GM12878 (cell line): Measurements from ENCODE around the gene PATL1. TPM values are rescaled to one million over a fixed set of nuclear protein-coding genes. Genes with fewer than 3 reads are reported as not detected.

Source experiments
- ATAC-seq: fragments of 200-7000 bp; cut with Tn5 transposase; 3 replicates; pipeline ENCODE4 v1.9.1; 2020; ENCODE audit warnings: mild to moderate bottlenecking, moderate library complexity
- BruUV-seq: library from RNA; stranded (reverse); fragments of 400-500 nt; replicated peaks from 2 replicates; lab custom pipeline; 2021; lab: Mats Ljungman, UMichigan
- CTCF ChIA-PET: fragments of 300-600 bp; sonication (Branson Sonifier 250); formaldehyde crosslinking; extraction: SDS; loops from one replicate; lab custom pipeline; 2021; ENCODE audit warnings: inconsistent platforms; lab: Yijun Ruan, JAX
- POLR2A ChIA-PET: fragments of 350-600 bp; formaldehyde crosslinking; extraction: SDS; loops from one replicate; lab custom pipeline; 2021; ENCODE audit warnings: inconsistent platforms; lab: Charles Lee
- RAD21 ChIA-PET: fragments of 300-600 bp; sonication (Branson Sonifier 250); formaldehyde crosslinking; loops from one replicate; lab custom pipeline; 2023; ENCODE audit warnings: antibody characterized with exemption; ENCODE audit not compliant: unreplicated experiment; lab: Charles Lee
- SMC1A ChIA-PET: fragments of 300-600 bp; sonication (Branson Sonifier 250); formaldehyde crosslinking; loops from one replicate; lab custom pipeline; 2023; ENCODE audit not compliant: unreplicated experiment, uncharacterized antibody; lab: Charles Lee
- DNase-seq: peaks from one replicate; pipeline ENCODE4 v3.0.0-alpha.2; 2011; ENCODE audit warnings: low read depth, low spot score
- FAIRE-seq: peaks from 3 replicates; lab custom pipeline; 2011; peaks lifted over from hg19 to GRCh38; lab: Jason Lieb, UNC
- H2AFZ ChIP-seq: 2 replicates; pipeline ENCODE4 v1.6.0; 2011; ENCODE audit warnings: low read depth, low read length, control low read depth; ENCODE audit not compliant: control insufficient read depth
- H3K27ac ChIP-seq: 2 replicates; pipeline ENCODE4 v1.5.1; 2011; ENCODE audit warnings: control low read depth; ENCODE audit not compliant: control insufficient read depth, insufficient read depth
- H3K27me3 ChIP-seq, 2 experiments: replicated peaks in 1 of 2; 2 replicates each; pipeline versions ENCODE4 v1.6.0 to v1.6.1; 2011; ENCODE audit warnings: low read length in 1 of 2; ENCODE audit not compliant: control insufficient read depth in 2 of 2, insufficient read depth in 2 of 2
- H3K36me3 ChIP-seq, 2 experiments: 2 replicates each; pipeline ENCODE4 v1.5.1; 2011; ENCODE audit warnings: low read length in 1 of 2; ENCODE audit not compliant: control insufficient read depth in 2 of 2, insufficient read depth in 2 of 2
- H3K4me1 ChIP-seq: 2 replicates; pipeline ENCODE4 v1.6.1; 2011; ENCODE audit warnings: mild to moderate bottlenecking, low read length, moderate library complexity, mixed read lengths; ENCODE audit not compliant: control insufficient read depth, insufficient read depth
- H3K4me2 ChIP-seq: 2 replicates; pipeline ENCODE4 v1.6.0; 2011; ENCODE audit warnings: control low read depth; ENCODE audit not compliant: control insufficient read depth, insufficient read depth
- H3K4me3 ChIP-seq: fragments of 200-600 bp; sonication (generic); 2 replicates; pipeline ENCODE4 v1.5.1; 2016
- H3K79me2 ChIP-seq: 2 replicates; pipeline ENCODE4 v1.6.0; 2011; ENCODE audit warnings: low read length; ENCODE audit not compliant: control insufficient read depth, insufficient read depth
- H3K9ac ChIP-seq: 2 replicates; pipeline ENCODE4 v1.8.0; 2011; ENCODE audit warnings: low read length, control low read depth, mixed read lengths; ENCODE audit not compliant: control insufficient read depth, insufficient read depth
- H3K9me3 ChIP-seq: replicated peaks from 3 replicates; pipeline ENCODE4 v1.5.1; 2011; ENCODE audit warnings: mild to moderate bottlenecking, low read length; ENCODE audit not compliant: control insufficient read depth, insufficient read depth
- H4K20me1 ChIP-seq: 2 replicates; pipeline ENCODE4 v1.6.0; 2011; ENCODE audit not compliant: control insufficient read depth, insufficient read depth
- E2F4 ChIP-seq: IDR thresholded peaks from 2 replicates; pipeline ENCODE4 v1.6.1; 2012; ENCODE audit warnings: low read depth, low read length, improper control_type of control experiment
- EED ChIP-seq: sonication (generic); IDR thresholded peaks from 2 replicates; pipeline ENCODE4 v1.6.1; 2016; ENCODE audit warnings: antibody characterized with exemption, low read depth
- HDGF ChIP-seq: fragments of 450-650 bp; IDR thresholded peaks from 2 replicates; pipeline ENCODE4 v1.6.1; 2016; ENCODE audit warnings: antibody characterized with exemption
- SIX5 ChIP-seq: IDR thresholded peaks from 2 replicates; pipeline ENCODE4 v1.6.1; 2011; ENCODE audit warnings: mild to moderate bottlenecking, low read depth, low read length, moderate library complexity; ENCODE audit not compliant: severe bottlenecking
- TARDBP ChIP-seq: IDR thresholded peaks from 2 replicates; pipeline ENCODE4 v1.6.1; 2016; ENCODE audit warnings: borderline replicate concordance
- TBL1XR1 ChIP-seq: IDR thresholded peaks from 2 replicates; pipeline ENCODE4 v1.6.1; 2012; ENCODE audit warnings: low read depth, low read length, improper control_type of control experiment
- ZBTB33 ChIP-seq: fragments of 450-650 bp; IDR thresholded peaks from 2 replicates; pipeline ENCODE4 v1.6.1; 2017; ENCODE audit warnings: mild to moderate bottlenecking
- ZNF274 ChIP-seq: IDR thresholded peaks from one replicate; pipeline ENCODE4 v1.8.0; 2011; ENCODE audit not compliant: insufficient read length, insufficient read depth
- WGBS: methylation state at CpG from one replicate; pipeline ENCODE4 v1.1.6; 2016; ENCODE audit warnings: low lambda C conversion rate; ENCODE audit not compliant: insufficient replicate concordance, insufficient coverage; ENCODE audit errors: missing lambda C conversion rate; 5-methylcytosine and 5-hydroxymethylcytosine counted together
- in situ Hi-C: fragments of 300-500 bp; cut with MboI; formaldehyde crosslinking; loops from 9 replicates; pipeline ENCODE4 v1.14.3; 2018; ENCODE audit warnings: mixed read lengths
- intact Hi-C: fragments of 100-400 bp; cut with micrococcal nuclease; formaldehyde crosslinking; loops from one replicate; pipeline ENCODE4 v1.14.2; 2022; ENCODE audit not compliant: unreplicated experiment
- polyA plus RNA-seq, 11 experiments: library from polyadenylated mRNA; depleted of rRNA in 4 of 11; unstranded in 6 of 11; stranded (reverse) in 5 of 11; fragments of >200 nt; fragmentation: Nextera tagmentation in 4 of 11; fragmentation: Illumina TruSeq in 1 of 11; extraction: Ambion mirVana in 4 of 11; extraction: Trizol in 1 of 11; gene quantifications; 1 replicate in 1 of 11; 2 replicates in 10 of 11; pipeline versions ENCODE4 v1.2.1 to v1.2.3, GENCODE V29; 2011 to 2016; ENCODE audit warnings: inconsistent platforms in 2 of 11, missing spikeins in 2 of 11, low read depth in 1 of 11
- total RNA-seq, 4 experiments: library from RNA; depleted of rRNA in 3 of 4; stranded (reverse); fragments of >200 nt in 3 of 4; fragmentation: Illumina TruSeq in 1 of 4; extraction: Trizol in 1 of 4; gene quantifications; 2 replicates each; pipeline versions ENCODE4 v1.2.1 to v1.2.3, GENCODE V29; 2013 to 2021
- TF ChIP-seq, protein P1 (sequence below): fragments of 450-650 bp; IDR thresholded peaks from 2 replicates; pipeline ENCODE4 v1.6.1; 2017; ENCODE audit warnings: mild to moderate bottlenecking, moderate library complexity

Gene PATL1
- total and polyA plus RNA-seq, 10 of the 15 experiments (the other 5 are each of a cell fraction or from before 2014, with no cell fraction given), result 5.3 to 62.0 (median 14.9) TPM

DNA sequence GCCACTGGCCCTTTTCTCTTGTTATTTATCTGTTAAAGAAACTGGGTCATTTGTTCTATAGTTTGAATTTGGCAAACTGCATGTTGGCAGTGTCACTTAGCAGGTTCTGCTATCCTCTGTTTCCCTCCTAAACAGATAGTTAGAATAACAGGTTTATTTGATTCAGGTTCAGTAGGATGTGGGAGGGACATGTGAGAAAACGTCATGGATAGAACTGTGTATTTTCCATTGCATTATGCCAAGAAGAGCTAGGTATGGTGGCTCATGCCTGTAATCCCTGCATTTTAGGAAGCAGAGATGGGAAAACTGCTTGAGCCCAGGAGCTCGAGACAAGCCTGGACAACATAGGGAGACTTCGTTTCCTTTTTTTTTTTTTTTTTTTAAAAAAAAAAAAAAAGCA, 24.3 kb downstream of the PATL1 start:
- no peaks in the 10 kb centered on the region for H4K20me1 ChIP-seq
- intact Hi-C loops, result no loop called here
- no peaks in the 10 kb centered on the region for H3K4me1 ChIP-seq
- TF ChIP-seq ZNF274 (no peak), TBL1XR1 (no peak), EED (no peak), TARDBP (no peak), HDGF (no peak), ZBTB33 (no peak), SIX5 (no peak), E2F4 (no peak)
- TF ChIP-seq, protein P1, sequence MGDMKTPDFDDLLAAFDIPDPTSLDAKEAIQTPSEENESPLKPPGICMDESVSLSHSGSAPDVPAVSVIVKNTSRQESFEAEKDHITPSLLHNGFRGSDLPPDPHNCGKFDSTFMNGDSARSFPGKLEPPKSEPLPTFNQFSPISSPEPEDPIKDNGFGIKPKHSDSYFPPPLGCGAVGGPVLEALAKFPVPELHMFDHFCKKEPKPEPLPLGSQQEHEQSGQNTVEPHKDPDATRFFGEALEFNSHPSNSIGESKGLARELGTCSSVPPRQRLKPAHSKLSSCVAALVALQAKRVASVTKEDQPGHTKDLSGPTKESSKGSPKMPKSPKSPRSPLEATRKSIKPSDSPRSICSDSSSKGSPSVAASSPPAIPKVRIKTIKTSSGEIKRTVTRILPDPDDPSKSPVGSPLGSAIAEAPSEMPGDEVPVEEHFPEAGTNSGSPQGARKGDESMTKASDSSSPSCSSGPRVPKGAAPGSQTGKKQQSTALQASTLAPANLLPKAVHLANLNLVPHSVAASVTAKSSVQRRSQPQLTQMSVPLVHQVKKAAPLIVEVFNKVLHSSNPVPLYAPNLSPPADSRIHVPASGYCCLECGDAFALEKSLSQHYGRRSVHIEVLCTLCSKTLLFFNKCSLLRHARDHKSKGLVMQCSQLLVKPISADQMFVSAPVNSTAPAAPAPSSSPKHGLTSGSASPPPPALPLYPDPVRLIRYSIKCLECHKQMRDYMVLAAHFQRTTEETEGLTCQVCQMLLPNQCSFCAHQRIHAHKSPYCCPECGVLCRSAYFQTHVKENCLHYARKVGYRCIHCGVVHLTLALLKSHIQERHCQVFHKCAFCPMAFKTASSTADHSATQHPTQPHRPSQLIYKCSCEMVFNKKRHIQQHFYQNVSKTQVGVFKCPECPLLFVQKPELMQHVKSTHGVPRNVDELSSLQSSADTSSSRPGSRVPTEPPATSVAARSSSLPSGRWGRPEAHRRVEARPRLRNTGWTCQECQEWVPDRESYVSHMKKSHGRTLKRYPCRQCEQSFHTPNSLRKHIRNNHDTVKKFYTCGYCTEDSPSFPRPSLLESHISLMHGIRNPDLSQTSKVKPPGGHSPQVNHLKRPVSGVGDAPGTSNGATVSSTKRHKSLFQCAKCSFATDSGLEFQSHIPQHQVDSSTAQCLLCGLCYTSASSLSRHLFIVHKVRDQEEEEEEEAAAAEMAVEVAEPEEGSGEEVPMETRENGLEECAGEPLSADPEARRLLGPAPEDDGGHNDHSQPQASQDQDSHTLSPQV, result no peak
- H3K4me2 ChIP-seq, result no peak overlapping the region
- no peak overlapping the region for H3K9ac ChIP-seq
- FAIRE-seq, result no peak
- no peaks in the 10 kb centered on the region for H3K9me3 ChIP-seq
- CTCF ChIA-PET, result no interaction called here
- POLR2A ChIA-PET, result interaction anchor here (1.4 kb wide), 1 partner anchor 25 kb away, joined by 4 read pairs; the partner anchor contains the start of gene PATL1
- H3K79me2 ChIP-seq, result no peaks in the 10 kb centered on the region
- WGBS, result 68% methylated on average over 3 of the region's 3 CpGs
- peaks cover 18 to 19% of the 10 kb centered on the region in 2 experiments; a peak in 3 of 4 replicates for H3K36me3 ChIP-seq
- H3K27ac ChIP-seq, result no peak overlapping the region
- in situ Hi-C loops, result no loop called here
- BruUV-seq, result no TSS peak
- no peak overlapping the region for H2AFZ ChIP-seq
- RAD21 ChIA-PET, result no interaction called here
- ATAC-seq, result no peak
- no peak for DNase-seq
- no peak overlapping the region for H3K4me3 ChIP-seq
- SMC1A ChIA-PET, result interaction anchor here (1.4 kb wide), 1 partner anchor 12 kb away, joined by 3 read pairs; no protein-coding TSS in a partner anchor
- no peaks in the 10 kb centered on the region for H3K27me3 ChIP-seq
